HG03575 (cell line): ENCODE results near the gene ARPC1B.
"Not testable (repeated sequence)": the region's sequence is repeated elsewhere in the genome, so short reads cannot be mapped to it uniquely, and the experiment has no call there.

ENCODE experiments used
- ATAC-seq: cut with Tn5 transposase; IDR thresholded peaks from one replicate; pipeline ENCODE4 v1.9.1; 2021; ENCODE audit not compliant: unreplicated experiment, insufficient number of reproducible peaks, low FRiP score; ENCODE audit errors: extremely low read depth

ARPC1B gene

DNA sequence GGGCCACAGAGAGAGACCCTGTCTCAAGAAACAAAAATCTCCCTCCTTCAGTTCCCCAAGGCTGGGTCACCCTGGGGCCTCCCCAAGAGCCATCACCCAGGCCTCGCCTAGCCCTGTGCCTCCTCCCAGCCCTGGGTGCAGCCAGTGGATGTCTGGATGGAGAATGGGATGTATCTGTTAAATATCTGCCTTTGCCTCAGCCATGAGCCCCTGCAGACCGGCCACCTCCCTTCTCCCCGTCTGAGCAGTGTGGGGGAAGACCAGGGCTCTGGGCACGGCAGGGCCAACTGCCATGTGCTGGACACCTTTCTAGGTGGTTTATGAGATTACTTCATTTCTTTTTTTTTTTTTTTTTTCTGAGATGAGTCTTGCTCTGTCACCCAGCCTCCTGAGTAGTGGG is 10.0 kb downstream of the ARPC1B start:
- ATAC-seq: no peak

DNA sequence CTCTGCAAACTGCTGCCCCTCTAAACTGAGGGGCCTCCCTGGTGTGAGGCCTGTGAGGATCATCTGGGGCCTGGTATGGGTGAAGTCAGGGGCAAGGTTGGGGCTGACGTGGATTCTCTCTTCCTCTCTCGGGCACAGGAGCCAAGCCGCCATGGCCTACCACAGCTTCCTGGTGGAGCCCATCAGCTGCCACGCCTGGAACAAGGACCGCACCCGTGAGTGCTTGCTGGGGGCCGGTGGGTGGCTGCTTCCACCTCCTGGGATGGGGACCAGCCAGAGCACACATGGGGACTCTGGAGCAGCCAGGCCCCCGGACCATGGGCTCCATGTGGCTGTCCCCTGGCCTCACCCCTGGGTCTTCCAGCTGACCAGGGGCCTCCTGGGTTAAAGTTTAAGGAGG is 11.0 kb downstream of the ARPC1B start:
- no peak for ATAC-seq

DNA sequence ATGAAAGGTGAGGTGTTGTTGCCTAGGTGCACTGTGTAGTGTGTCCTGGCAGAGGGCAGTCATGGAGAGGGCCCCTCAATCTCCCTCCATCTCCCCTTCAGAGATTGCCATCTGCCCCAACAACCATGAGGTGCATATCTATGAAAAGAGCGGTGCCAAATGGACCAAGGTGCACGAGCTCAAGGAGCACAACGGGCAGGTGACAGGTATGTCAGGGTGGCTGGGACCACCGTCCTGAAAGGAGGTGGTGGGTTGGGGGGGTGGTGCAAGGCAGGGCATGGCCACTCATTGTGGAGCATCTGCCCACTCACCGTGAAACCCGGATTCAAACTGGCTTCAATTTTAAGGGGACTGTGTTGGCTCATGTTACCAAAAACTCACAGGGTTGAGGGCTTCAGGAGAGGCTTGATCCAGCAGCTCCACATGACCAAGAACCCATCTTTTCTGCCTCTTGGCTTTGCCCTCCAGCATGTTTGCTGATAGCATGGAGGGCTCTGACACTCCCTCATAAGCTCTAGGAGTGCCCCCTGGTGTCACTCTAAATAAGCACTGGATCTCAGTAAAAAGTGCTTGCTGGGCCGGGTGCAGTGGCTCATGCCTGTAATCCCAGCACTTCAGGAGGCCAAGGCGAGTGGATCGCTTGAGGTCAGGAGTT is 12.2 kb downstream of the ARPC1B start:
- no peak for ATAC-seq

DNA sequence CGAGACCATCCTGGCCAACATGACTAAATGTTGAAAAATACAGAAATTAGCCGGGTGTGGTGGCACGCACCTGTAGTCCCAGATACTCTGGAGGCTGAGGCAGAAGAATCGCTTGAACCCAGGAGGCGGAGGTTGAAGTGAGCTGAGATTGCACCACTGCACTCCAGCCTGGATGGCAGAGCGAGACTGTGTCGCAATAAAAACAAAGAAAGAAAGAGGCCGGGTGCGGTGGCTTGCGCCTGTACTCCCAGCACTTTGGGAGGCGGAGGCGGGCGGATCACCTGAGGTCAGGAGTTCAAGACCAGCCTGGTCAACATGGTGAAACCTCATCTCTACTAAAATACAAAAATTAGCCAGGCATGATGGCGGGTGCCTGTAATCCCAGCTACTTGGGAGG is 12.7 kb downstream of the ARPC1B start:
- ATAC-seq: not testable (repeated sequence)

DNA sequence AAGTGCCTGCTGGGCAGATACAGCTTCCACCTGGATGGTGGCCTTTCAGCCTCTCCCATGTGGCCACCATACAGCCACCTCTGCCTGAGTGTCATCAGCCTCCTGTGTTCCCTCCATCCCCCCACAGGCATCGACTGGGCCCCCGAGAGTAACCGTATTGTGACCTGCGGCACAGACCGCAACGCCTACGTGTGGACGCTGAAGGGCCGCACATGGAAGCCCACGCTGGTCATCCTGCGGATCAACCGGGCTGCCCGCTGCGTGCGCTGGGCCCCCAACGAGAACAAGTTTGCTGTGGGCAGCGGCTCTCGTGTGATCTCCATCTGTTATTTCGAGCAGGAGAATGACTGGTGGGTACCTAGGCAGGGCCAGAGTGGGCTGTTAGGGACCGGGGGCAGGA is 13.4 kb downstream of the ARPC1B start:
- ATAC-seq: no peak

DNA sequence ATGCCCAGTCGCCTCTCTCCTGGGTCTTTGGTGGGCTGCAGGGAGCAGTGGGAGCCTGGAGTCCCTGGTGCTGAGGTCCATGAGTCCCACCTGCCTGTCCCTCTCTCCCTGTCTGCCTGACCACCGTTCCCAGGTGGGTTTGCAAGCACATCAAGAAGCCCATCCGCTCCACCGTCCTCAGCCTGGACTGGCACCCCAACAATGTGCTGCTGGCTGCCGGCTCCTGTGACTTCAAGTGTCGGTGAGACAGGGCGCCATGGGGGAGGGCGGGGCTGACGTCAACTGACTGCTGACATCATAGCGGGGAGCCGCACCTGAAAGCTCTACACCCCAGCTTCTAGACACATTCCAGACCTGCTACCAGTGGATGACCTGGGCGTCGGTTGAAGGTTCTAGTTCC is 15.2 kb downstream of the ARPC1B start:
- ATAC-seq: no peak

DNA sequence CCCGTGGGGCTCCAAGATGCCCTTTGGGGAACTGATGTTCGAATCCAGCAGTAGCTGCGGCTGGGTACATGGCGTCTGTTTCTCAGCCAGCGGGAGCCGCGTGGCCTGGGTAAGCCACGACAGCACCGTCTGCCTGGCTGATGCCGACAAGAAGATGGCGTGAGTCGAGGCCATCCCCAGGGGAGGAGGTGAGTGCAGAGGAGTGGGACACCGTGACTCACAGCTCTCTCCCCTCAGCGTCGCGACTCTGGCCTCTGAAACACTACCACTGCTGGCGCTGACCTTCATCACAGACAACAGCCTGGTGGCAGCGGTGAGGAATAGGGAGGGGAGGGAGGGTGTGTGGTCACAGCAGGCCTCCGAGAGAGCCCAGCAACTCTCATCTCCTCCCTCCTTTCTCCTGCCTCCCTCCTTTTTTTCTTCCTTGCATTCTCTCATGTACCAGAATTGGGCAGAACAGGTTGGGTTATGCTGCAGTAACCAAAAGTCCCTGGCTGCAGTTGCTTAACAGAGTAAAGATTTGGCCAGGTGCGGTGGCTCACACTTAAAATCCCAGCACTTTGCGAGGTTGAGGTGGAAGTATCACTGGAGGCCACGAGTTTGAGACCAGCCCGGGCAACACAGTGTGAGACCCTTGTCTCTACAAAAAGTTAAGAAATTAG is 16.5 kb downstream of the ARPC1B start:
- no peak for ATAC-seq

DNA sequence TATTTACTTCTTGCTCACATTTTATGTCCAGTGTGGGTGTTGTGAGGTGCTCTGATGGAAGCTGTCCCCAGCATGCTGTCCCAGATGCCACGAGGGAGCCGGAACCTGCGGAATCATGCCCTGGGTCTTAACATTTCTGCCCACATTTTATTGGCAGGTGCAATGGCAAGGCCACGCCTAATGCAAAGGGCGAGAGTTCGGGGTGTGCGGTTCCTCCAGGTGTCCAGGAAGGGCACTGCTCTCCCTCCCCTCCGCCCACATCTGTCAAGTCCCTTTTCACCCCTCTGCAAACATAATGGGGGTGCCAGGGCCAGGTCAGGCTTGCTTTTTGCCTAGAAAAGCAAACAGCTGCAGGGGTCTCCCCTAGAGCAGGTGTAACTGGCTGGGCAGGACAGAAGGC is 17.5 kb downstream of the ARPC1B start:
- ATAC-seq: no peak

DNA sequence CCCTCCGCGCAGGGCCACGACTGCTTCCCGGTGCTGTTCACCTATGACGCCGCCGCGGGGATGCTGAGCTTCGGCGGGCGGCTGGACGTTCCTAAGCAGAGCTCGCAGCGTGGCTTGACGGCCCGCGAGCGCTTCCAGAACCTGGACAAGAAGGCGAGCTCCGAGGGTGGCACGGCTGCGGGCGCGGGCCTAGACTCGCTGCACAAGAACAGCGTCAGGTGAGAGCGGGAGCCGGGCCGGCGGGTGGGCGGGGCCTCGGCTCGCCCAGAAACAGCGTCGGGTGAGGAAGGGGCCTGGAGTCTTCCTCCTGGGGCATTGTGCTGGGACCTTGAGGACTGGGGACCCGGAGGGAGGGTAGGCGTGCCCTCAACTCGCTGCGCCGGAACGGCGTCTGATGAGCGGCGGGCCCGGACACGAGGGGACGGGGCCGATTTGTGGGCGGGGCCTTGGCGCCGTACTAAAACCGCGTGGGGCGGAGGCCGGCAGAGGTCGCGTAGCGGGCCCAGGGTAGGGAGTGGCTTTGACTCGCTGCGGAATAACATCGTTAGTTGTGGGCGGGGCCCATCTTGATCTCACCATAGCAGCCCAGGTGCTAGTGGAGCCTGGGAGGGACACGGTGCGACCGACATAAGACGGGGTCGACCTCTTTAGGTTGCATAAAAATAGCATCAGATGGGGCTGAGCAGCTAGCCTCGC is 18.3 kb downstream of the ARPC1B start:
- no peak for ATAC-seq

DNA sequence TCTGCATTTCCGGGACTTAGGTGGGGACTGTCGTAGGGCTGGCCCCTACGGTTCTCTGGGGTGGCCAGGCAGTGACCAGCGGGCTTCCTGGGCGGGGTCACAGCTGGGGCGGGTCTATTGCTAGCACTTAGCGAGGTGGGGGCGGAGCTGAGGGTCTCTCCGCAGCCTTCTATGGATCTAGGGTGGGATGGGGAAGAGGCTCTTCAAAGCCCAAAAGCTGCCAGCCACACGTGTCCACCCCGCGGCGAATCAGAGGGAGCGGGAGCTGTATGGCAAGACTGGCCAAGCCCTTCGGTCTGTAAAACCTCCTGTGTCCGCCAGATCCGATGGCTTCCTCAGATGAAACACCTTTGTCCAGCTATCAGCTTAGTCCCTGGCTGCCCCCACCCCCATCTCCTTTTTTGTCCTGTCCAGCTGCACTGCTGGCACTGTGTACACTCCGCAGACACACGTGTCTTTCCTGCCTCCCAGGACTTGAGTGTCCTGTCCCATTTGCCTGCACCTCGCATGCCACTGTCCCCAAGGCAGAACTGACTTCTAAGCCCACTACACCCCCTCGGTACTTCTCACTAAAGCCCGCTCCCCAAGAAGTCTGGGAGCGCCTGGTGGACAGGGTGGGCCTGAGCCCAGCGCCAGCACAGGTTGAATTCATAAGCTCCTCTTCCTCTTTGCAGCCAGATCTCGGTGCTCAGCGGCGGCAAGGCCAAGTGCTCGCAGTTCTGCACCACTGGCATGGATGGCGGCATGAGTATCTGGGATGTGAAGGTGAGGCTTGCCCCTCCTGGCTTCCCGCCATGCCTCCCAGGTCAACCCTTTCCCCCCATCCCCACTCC is 19.0 kb downstream of the ARPC1B start:
- ATAC-seq: no peak

DNA sequence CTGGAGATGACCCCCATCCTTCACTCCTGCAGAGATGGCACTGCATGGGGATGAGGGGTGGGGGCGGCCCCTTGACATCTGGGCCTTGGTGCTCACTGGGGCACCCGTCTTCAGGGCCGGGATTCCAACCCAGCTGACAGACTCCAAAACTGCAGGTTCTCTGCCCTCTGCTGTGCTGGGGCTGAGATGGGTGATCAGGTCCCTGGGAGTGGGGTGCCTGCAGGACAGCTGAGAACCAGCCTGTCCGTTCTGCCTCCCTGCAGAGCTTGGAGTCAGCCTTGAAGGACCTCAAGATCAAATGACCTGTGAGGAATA is 19.6 kb downstream of the ARPC1B start:
- ATAC-seq: no peak

DNA sequence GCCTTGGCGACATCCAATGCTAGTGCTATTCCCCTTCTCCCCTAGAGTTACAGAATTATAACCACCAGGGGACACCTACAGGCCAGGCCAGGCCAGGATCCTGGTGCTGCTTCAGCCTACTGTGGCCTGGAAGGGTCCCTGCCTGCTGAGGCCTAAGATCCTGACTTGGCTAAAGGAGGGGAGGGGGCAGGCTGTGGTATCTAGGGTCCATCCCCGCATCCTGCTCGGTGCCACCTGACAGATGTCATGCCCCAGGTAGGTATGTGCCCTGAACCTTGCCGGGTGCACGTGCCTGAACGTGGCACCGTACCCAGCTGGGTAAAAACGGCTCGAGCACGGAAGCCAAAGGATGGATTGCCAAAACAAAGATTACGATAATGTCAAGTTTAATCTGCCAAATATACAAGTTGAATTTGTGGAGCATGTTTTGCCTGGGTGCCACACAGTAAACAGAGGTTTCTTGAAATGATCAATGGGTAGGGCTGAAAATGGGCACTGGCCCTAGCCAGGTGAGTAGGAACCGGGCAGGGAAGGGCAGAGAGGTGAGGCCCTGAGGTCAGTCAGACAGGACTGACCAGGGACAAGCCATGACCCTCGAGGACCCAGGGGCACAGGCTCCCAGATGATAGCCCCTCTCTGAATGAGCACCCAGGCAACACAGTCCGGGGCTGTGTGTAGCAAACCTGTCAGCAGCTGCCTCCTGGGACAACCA is 21.2 kb downstream of the ARPC1B start:
- ATAC-seq: no peak

DNA sequence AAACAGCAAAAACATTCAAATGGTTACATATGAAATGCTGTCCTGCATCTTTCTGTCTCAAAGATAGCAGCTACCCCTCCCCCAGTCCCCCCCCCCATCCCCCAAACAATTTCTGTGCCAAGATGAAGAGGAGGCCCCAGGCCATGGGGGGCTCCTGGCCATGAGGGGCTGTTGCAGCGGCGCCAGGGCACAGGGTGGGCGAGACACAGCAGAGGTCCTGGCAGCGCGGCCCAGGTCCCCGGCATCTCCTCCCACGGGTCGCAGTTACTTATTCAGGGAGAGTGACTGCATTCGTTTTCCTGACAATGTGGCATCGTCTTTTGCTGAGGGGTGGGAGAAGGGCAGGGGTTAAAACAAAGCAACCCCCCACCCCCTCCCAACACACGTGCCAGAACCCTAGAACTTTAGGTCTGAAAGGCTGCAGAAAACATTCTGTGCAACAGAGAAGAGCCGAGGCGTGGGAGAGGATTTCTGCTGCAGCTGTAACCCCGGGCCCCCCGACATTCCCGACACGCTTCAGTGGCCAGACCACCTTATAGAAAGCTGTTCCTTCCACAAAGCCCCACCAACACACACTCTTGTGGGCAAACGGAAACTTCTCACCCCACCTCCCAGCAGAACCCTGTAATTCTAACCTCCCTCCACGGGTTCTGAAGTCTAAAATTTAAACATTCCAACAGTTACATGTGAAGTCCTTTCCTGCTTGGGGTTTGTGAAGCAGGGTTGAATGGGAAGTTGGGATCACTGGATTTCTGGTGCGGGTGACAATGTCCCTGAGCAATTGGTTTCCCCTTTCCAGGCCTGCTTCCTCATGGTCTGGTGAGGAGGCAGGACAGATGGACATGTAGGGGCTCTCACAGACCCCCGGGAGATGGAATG is 22.1 kb downstream of the ARPC1B start:
- no peak for ATAC-seq

DNA sequence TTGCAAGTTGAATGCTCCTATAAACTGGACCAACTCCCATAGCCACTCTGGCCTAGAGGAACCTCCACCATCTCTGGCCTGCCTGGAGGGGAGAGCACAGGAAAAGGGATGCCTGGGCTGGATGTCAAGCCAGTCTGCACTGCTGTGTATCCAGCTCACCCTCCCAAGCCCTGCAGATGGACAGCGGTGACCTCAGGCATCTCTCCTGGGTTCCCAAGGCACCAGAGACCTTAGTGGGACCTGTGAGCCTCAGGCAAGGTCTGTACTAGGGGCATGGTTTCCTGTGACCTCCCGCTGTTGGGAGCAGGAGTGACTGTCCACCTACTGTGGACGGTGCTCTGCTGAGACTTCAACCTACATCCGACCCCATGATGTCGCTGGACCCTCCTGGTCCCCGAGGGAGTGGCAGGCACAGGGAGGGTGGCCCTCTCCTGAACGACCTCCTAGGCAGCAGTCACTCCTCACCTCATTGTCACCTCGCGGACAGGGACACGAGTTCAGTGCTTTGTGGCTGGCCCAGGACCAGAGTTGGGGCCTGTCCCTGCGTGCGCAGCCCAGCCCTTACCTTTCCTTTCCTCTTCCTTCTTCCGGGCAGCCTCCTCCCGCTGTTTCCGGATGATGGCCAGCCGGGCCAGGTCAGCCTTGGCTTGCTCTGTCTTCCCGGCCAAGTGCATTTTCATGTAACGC is 22.9 kb downstream of the ARPC1B start:
- no peak for ATAC-seq

DNA sequence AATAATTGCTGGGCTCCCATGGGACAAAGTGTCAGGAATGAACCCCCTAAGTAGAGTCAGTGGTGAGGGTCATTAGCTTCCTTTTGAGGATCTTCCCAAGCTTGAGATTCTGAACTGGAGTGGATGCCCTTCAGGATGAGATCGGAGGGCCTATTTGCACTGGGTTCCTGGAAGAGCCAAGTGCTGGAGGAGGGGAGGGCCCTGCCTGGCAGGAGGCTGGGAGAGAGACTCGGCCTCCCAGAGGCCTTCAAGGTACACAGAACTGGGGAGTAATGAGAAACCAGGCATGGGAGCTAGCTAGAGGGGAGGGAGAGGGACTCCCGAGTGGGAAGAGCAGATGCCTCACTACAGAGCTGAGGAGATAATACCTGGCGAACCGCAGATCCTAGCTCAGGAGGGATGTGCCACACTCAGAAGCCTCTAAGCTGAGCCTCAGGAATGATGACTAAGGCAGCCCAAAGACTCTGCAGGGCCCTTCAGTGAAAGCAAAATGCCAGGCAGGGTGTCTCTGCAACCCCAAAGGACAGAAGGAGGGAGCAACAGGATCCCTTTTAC is 24.4 kb downstream of the ARPC1B start:
- no peak for ATAC-seq

DNA sequence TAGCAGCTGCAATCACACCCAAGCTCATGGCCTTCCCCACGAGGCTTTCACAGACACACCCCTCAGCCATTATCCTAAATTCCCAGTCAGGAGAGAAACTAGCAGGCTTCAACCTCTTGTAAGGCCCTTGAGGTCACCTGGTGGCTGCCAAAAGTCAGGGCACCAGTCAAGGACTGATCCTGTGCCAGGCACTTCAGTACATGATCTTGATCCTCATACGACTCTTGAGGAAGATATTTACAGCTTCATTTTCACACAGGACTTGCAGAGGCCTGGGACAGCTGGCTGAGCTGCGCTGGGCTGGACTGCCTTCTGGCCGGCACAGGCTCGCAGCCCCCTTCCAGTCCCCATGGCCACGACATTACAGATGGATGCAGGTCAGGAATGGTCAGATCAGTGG is 25.1 kb downstream of the ARPC1B start:
- ATAC-seq: no peak

DNA sequence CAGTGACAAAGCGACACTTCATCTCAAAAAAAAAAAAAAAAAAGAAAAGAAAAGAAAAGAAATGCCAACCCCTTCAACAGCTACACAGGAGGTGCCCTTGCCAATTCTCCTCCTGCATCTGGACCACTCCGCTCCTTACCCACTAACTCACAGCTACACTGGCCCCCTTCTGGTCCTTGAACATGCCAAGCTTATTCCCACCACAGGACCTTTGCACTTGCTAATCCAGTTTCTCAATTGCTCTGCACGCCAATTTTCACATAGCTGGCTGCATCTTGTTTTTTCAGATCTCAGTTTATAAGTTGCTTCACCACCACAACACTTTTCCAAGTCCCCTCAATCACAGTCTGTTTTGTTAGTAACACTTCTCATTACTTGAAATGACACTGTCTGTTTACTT is 28.3 kb downstream of the ARPC1B start:
- ATAC-seq: no peak

DNA sequence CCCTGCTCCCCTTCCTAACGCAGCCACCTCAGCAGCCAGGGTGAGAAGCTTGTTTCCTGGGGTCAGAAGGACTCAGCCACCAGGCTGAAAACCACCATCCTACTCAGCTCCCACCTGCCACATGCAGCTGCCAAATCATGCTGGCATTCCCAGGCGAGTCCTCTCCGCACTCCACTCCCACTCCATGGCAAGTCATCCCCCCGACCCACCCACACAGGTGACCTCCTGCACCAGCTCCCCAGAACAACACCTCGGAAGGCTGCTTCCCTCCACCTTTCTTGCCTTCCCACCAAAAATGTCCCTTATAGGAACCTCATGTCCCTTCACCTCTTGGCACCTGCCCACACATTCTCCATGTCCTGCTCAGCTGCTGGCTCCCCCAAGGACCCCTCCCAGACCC is 29.2 kb downstream of the ARPC1B start:
- ATAC-seq: no peak
